ENCODE measurements around the gene ACSS3.
"Not testable (repeated sequence)": the region's sequence is repeated elsewhere in the genome, so short reads cannot be mapped to it uniquely, and the experiment has no call there.

ACSS3 gene

DNA sequence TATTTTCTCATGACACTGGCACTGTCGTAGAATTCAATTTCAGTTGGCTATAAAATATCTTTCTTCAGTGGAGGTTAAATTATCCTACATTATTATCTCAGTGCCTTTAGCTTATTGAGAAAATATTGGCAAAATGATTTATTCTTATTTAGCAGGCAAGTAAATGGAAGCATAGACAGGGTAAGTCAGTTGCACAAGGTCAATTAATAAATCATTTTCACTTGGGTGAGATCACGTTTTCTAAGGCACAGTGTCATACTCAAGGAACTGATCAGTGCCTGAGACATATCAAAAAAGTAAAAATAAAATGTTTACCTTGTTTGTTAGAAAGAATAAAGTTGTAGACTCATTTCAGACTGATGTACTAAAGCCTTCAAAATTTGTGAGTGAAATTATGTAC lies 95.0 kb downstream of the ACSS3 start:
- no peak for DNase-seq

DNA sequence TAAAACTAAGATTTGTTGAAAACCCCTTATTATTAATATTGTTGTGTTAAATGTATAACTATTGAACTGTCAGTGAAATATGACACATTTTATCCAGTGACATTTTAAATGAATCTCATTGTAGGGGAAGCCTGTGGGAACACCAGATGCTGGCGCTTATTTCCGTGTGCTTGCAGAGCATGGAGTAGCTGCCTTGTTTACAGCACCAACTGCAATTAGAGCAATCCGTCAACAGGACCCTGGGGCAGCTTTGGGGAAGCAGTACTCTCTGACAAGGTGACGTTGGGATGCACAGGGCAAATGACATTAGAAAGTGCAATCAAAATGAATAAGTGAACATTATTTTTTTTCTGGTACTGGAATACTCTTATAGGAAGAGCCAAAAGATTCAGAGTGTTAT lies 96.8 kb downstream of the ACSS3 start:
- DNase-seq, result no peak

DNA sequence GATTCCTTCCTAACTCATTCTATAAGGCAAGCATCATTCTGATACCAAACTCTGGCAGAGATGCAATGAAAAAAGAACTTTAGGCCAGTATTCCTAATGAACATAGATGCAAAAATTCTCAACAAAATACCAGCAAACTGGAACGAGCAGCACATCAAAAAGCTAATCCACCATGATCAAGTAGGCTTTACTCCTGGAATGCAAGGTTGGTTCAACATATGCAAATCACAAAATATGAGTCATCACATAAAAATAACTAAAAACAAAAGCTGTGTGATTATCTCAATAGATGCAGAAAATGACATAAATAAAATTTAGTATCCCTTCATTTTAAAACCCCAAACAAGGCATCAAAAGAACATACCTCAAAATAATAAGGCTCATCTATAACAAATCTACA lies 98.9 kb downstream of the ACSS3 start:
- no peak for DNase-seq

DNA sequence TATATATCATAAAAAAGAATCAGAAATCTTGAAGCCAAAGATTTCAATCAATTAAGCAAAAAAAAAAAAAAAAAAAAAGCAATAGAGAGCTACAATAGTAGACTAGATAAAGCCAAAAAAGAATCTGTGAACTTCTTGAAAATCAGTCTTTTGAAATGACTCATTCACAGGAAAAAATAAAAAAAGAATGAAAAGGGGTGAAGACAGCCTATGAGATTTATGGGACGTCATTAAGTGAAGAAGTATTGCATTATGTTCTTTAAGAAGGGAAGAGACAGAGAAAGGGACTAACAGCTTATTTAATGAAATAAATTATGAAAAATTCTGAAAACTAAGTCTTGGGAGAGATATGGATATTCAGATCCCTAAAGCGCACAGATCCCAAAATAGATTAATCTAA lies 103.8 kb downstream of the ACSS3 start:
- no peak for DNase-seq

DNA sequence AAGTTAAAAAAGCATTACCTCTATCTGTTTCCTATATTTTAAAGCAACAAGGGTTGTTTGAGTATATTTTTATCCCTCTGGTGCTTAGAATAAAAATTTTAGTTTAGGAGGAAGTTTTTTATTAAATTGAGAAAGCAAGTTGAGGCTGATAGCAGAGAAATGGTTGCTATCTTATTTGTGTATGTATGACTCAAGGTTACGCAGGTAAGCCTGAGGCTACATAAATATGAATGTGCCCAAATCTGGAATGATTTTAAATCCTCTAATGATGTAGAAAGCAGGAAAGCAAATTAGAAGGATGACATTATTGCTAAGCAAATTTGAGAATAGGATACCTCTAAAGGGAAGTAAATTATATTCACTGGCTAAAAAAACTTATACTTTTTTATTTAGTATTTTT lies 109.8 kb downstream of the ACSS3 start:
- DNase-seq, result no peak

DNA sequence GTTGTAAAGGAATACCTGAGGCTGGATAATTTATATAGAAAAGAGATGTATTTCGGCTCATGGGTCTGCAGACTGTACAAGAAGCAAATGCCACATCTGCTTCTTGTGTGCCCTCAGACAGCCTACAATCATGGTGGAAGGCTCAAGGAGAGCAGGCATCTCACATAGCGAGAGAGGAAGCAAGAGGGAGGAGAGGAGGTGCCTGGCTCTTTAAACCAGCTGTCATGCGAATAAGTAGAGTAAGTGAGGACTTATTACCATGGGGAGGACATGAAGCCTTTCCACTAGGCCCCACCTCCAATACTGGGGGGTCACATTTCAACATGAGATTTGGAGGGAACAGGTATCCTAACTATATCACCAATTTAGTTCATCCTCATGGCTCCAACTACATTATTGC lies 118.7 kb downstream of the ACSS3 start:
- DNase-seq, result no peak

DNA sequence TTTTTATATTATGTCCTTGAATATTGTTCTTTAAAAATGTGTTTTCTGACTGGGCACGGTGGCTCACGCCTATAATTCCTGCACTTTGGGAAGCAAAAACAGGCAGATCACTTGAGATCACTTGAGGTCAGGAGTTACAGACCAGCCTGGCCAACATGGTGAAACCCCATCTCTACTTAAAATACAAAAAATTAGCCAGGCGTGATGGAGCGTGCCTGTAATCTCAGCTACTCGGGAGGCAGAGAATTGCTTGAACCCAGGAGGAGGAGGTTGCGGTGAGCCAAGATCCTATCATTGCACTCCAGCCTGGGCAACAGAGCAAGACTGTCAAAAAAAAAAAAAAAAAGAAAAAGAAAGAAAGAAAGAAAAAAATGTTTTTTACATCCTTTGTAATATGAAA lies 122.7 kb downstream of the ACSS3 start:
- not testable (repeated sequence) for DNase-seq

DNA sequence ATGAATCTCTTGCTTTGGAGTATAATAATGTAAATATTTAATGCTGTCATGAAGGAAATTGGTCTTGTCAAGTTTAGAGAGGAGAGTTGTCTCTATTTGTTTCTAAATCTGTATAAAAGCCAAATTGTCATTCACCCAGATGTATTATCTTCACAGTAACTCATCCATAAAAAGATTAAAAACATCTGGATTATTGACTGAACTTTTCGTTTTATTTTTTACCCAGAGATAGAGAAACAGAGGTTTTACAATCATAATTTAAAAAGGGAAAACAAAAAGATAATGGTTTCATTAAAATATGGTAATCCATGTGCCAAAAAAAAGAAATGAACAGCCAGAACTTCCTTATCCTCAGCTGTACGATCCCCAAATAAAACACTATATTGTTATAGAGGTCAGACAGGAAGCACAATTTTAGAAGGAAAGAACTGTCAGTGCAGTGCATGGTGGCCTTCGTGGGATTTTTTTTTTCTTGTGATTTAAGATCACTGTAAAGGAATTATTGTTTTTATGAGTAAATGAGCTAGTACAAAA lies 125.9 kb downstream of the ACSS3 start:
- no peak for DNase-seq

DNA sequence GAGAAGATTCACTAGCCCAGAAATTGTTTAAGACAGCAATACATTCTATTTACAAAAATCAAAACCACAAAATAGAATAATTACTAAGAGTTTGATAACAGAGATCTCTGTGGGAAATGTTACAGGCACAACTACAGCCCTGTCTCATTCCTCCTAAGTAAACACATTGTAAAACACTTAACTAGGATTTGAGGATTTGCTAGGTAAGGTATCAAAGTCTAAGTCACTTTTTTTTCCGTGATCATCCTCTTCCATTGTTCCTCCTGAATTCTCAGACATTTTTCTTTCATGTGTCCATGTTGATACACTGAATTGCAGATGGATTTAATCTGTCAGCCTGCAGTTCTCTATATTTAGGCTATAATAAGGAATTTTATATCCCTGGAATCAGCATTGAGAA lies 127.5 kb downstream of the ACSS3 start:
- DNase-seq, result no peak

DNA sequence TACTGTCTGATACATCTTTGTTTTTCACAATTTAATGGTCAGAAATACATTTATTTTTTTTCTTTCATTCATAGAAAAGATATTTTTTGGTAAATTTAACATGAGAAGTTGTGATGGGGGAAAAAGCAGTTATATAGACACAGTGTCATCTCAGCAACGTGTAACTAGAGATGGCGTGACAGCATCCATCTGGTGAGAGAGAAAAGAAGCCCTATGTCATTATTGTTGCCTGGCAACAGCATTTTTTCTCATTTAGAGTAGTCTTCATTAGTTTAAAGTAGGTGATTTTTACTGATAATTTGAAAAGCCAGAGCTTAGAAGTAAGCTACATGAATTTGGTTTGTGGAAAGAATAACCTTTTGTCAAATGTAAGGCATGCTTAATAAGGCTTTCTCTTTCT lies 128.6 kb downstream of the ACSS3 start:
- no peak for DNase-seq

DNA sequence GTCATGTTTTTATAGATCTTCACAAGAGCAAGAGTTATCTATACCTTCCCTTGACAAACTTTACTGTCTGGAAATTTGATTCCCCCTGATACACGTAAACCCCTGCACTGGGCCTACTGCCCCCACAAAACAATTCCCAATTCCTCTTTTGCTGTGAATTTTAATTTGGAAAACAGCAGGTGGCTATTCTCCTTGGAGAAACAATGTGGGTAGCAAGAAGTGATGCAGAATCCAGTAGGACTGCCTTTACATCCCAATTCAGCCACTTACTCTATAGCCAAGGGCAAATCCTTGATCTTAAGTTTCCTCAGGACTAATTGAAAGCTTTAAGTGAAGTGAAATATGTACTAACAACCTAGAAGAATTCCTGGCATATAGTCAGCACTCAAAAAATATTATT lies 129.3 kb downstream of the ACSS3 start:
- no peak for DNase-seq

DNA sequence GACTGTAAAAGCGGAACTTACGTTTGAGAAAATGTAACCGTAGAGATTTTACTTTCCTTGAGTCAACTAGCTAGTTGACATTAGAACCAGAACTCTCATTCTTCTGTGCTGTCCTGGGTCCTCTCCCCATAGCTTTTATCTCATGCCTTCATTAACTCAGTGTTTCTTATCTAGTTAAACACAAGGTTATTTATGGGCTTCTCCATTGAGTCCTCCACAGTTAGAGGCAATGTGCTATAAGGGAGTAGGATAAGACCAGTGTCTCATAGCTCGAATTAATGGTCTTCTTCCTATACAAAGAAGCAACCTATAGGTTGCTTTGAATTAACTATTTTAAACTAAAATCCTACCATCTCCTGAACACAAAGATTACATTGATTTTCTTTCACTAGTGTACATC lies 129.8 kb downstream of the ACSS3 start:
- DNase-seq, result no peak

DNA sequence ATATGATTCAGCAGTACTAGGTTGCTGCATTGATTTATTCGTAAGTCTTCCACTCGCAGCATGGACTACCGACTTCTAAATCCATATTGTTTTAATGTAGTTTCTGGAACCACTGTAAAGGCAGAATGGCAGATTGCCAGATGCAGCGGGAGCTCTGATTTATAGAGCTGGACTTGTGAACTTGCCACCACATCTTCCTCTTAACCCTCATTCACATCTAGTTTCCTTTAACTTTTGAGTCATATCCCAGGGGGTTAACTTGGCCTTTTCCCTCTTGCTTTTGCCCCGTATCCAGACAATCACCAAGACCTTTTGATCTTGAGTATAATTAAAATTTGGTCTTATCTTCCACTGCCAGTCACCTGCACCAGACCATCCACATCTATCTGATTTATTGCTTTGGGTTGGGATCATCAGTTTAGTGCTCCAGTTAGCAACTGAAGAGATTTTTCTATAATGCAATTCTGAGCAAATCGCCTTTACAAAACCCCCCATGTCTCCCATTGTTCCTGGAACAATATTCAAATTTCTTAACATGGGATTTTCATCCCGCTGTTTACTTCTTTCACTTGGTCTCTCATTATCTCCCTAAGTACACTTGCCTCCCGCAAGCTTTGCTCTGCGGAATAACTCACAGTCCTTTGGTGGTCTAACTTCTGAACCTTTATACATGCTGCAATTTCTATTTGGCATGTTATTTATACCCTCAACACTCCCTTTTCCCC lies 130.5 kb downstream of the ACSS3 start:
- no peak for DNase-seq

DNA sequence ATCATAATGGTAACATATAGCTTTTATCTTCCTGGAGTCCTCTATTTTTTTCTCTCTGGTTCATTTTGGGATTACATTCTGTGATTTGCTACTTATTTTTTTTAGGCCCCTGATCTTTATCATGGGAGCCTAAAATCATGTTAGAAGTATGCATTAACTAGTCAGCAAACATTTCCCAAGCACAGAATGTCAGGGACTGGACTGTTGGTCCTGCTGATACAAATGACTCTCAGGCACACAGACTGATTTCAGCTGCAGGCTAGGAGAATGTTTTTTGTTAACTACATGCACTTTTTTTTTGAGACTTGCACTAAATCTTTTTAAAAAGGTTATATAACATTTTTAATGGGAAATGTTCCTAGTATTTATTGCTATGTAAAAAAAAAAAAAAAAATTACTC lies 131.1 kb downstream of the ACSS3 start:
- no peak for DNase-seq

DNA sequence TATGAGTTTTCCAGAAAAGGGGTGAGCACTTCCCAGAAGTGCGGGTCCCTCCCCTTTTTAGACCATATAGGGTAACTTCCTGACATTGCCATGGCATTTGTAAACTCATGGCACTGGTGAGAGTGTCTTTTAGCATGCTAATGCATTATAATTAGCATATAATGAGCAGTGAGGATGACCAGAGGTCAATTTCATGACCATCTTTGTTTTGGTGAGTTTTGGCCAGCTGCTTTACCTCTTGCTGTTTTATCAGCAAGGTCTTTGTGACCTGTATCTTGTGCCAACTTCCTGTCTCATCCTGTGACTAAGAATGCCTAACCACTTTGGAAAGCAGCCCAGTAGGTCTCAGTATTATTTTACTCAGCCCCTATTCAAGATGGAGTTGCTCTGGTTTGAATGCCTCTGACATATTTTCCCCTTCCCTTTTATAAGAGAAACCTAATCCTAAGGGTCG lies 131.9 kb downstream of the ACSS3 start:
- DNase-seq, result not testable (repeated sequence)

DNA sequence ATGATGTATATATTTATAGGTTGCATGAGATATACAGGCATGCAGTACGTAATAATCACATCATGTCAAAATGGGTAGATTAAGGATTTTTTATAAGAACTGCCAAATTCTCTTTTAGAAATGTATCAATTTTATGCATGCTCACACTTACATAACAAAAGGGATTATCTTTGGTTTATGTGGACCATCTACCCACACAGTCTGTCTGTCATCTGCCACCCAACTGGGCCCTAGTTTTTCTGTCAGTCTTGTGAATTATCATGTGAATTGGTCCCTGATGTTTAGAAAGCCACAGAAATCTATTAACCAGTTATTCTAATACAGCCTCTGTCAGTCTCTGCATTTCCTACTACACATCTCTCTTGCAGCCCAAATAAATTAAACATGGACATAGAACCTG lies 133.4 kb downstream of the ACSS3 start:
- DNase-seq, result no peak

DNA sequence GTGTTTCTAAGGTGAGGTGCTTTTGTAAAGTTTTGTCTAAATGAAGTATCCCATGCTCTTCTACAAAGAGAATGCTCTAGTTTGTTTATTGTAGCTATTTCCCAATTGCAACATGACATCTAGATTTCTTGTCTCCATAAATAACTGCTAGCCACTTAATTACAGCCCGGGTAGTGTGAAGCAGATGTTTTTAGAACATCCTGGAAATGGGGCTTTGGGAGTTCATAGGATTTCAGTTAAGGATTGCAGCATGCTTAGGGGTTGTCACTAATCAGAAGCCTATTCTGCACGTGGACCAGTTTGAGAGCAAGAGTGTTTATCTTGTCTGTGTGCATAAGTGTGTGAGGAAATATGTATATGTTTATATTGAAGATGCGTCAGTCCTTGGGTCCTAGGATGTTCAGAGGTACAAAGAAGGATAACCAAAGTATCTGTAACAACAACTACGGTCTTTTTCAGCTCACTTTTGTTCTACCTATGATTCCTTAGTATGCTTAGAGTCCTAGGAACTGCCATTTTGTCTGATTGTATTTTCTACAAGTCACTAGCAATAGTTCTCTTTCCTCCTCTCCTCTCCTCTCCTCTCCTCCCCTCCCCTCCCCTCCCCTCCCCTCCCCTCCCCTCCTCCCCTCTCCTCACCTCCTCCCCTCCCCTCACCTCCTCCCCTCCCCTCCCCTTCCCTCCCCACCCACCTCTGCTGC lies 135.3 kb downstream of the ACSS3 start:
- no peak for DNase-seq

DNA sequence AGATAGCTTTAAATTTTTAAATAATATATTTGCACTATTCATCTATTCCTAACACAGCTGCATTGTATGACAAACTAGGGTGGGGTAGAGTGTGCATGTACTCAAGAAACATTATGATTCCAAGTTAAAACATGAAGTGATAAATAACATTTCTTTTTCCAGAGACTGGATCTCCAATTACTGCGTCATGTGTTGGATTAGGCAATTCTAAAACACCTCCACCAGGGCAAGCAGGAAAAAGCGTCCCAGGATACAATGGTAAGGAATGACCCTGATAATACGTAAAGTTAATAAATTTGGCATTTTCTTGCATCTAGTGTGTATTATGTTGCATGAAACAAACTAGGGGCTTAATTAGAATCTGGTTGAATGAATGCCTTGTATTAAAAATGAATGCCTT lies 138.9 kb downstream of the ACSS3 start:
- no peak for DNase-seq

DNA sequence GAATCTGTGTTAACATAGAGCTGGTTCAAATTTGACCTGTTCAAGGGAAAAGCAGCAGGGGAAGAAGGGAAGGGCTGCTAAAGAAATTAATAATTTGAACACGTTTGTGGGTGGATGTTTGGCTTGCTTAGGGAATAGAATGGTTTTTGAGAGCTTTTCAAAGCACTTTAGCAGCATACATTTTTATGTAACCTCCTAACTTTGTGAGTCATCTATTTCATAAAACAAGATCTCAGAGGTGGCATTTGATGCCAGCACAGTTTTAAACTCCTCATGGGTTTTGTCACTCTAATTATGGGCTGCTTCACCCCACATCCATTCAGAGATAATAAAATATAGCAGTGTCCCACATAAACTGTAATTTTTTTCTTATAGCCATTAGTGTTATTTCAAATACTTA lies 143.8 kb downstream of the ACSS3 start:
- no peak for DNase-seq

DNA sequence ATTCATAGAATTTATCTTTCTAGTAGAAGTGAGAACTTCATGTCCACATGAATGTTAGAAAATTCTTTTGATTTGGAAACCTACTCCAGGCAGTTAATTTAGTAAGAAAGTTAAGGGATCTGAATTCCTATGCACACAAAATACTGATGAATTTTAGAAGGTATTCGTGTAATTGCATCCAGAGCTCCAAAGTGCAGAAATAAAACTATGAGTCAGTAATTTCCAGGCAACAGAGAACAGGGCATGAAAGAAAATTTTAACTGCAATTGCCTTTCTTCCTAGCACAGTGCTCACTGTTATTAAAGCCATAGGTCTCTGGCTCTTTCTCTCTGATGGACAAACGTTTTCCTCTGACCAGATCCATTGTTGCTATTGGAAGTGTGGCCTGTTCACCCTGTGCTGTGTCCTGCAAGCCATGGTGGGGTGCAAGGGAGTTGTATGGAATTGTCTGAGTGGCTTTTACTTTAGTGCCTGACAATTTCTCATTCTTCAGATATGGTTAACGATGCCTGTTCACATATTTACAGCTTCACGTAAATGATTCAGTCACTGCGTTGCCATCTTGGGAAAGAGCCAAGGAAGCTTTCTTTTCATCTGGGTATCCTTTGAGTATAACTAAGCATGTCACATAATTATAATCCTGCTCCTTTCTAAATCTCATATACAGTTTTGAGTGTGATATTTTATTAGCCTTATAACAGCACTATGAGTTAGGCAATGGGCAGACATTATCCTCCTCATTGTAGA lies 145.1 kb downstream of the ACSS3 start:
- DNase-seq, result no peak

DNA sequence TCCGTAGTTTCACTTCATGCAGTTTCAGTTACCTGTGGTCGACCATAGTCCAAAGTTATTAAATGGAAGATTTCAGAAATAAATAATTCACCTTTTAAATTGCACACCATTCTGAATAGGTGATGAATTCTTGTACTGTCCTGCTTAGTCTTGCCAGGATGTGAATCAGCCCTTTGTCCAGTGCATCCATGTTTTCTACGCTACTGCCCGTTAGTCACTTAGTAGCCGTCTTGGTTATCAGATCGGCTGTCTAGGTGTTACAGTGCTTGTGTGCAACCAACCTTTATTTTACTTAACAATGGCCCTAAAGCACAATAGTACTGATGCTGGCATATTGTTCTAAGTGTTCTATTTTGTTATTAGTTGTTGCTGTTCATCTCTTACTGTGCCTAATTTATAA lies 146.7 kb downstream of the ACSS3 start:
- no peak for DNase-seq

DNA sequence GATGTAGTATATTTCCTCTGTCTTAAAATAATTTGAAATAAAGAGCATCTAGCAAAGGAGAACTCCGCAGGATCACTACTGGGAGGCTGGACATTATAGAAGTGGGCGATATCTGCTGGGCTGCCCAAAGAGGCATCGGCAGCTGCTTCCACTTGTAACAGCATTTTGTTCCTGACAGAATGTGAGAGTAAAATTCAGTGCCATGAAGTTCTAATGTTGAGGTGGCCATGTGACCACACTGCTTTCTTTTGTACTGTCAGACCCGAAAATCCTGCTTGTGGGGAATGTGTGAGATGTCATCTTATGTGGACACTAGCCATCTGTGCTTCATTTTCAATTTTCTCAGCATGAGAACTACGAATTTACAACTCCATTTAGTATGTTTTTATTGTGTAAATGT lies 151.9 kb downstream of the ACSS3 start:
- no peak for DNase-seq

DNA sequence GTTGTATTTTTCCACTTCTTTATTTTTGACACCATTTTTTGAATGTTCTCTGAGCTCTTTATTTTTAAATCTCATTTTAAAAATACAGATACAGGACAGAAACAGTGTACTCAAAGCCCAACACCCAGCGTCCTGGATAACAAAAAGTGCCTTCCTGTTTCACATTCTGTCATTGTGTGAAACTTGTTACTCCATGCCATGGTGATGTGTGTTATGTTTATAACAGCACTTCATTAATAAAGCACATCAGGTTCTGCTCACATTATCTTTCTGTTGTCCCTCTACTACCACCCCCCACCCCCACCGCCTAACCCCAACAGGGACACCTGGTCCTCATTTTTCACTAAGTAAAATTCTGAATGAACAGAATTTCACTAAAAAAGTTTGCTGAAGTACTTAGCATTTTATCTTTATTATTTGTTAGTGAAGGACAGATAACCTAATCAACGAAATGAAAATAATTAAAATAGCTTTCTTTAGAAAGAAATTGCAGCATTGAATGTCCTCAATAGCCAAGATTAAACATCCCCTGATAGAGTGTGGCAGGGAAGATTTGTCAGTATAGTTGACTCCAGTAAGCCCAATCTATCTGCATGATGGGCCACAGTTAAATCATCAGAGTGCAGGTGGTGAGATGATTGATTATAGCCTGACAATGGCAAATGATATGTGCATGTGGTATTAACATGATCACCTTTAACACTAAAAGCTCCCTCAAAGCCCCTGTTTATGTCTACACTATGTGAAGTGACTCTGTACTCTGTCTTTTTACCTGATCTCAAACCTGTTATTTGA lies 153.9 kb downstream of the ACSS3 start:
- DNase-seq, result no peak

All from hematopoietic multipotent progenitor cell treated with erythropoietin and hydrocortisone succinate and interleukin-3 and kit ligand, for 8 days (in vitro differentiated cells).